ENCODE results near the gene AUNIP.
A peak's percentile ranks its signal among the peaks of the same experiment; 100 is the strongest.

AUNIP gene

GRCh38 chr1:25815208-25816111 is 43.8 kb downstream of the AUNIP start:
- Histone ChIP-seq H3K36me3 (ENCODE audit: control insufficient read depth in 2 of 2, insufficient read depth in 2 of 2, low read length in 2 of 2) (peaks cover 22 to 34% of the 10 kb centered on the region in 2 donors), H3K4me3 (ENCODE audit: low read length in 2 of 2) (no peak overlapping the region), H3K9me3 (ENCODE audit: control insufficient read depth in 2 of 2, low read length in 2 of 2) (no peaks in the 10 kb centered on the region), H3K9ac (ENCODE audit: low read length in 2 of 2) (no peak overlapping the region), H3K4me1 (ENCODE audit: control insufficient read depth, insufficient read depth, low read length) (peaks cover 22% of the 10 kb centered on the region), H3K27me3 (ENCODE audit: control insufficient read depth in 1 of 2, insufficient read depth in 2 of 2, low read length in 2 of 2) (no peaks in the 10 kb centered on the region), H3K27ac (ENCODE audit: low read length) (no peak overlapping the region)

GRCh38 chr1:25814549-25815087 is 44.6 kb downstream of the AUNIP start:
- Histone ChIP-seq H3K4me1 (ENCODE audit: control insufficient read depth, insufficient read depth, low read length) (peaks cover 22% of the 10 kb centered on the region), H3K9me3 (ENCODE audit: control insufficient read depth in 2 of 2, low read length in 2 of 2) (no peaks in the 10 kb centered on the region), H3K27me3 (ENCODE audit: control insufficient read depth in 1 of 2, insufficient read depth in 2 of 2, low read length in 2 of 2) (no peaks in the 10 kb centered on the region), H3K36me3 (ENCODE audit: control insufficient read depth in 2 of 2, insufficient read depth in 2 of 2, low read length in 2 of 2) (peaks cover 22 to 36% of the 10 kb centered on the region in 2 donors), H3K27ac (ENCODE audit: low read length) (no peak overlapping the region), H3K4me3 (ENCODE audit: low read length in 2 of 2) (no peak overlapping the region), H3K9ac (ENCODE audit: low read length in 2 of 2) (no peak overlapping the region)

GRCh38 chr1:25813734-25814471 is 45.4 kb downstream of the AUNIP start:
- no peak overlapping the region for H3K9ac ChIP-seq (ENCODE audit: low read length in 2 of 2)
- H3K9me3 ChIP-seq (ENCODE audit: control insufficient read depth in 2 of 2, low read length in 2 of 2), result no peaks in the 10 kb centered on the region
- H3K4me1 ChIP-seq (ENCODE audit: control insufficient read depth, insufficient read depth, low read length), result peaks cover 16% of the 10 kb centered on the region
- H3K36me3 ChIP-seq (ENCODE audit: control insufficient read depth in 2 of 2, insufficient read depth in 2 of 2, low read length in 2 of 2), result peaks cover 22 to 43% of the 10 kb centered on the region in 2 donors
- no peak overlapping the region for H3K4me3 ChIP-seq (ENCODE audit: low read length in 2 of 2)
- no peak overlapping the region for H3K27ac ChIP-seq (ENCODE audit: low read length)
- H3K27me3 ChIP-seq (ENCODE audit: control insufficient read depth in 1 of 2, insufficient read depth in 2 of 2, low read length in 2 of 2), result no peaks in the 10 kb centered on the region

- peaks cover 22 to 45% of the 10 kb centered on the region in 2 donors for H3K36me3 ChIP-seq (ENCODE audit: control insufficient read depth in 2 of 2, insufficient read depth in 2 of 2, low read length in 2 of 2)
- no peak overlapping the region for H3K27ac ChIP-seq (ENCODE audit: low read length)
- H3K4me3 ChIP-seq (ENCODE audit: low read length in 2 of 2), result no peak overlapping the region
- peak overlapping the region in 1 of 2 donors; percentile 15 for H3K9ac ChIP-seq (ENCODE audit: low read length in 2 of 2)
- no peaks in the 10 kb centered on the region for H3K9me3 ChIP-seq (ENCODE audit: control insufficient read depth in 2 of 2, low read length in 2 of 2)
- H3K27me3 ChIP-seq (ENCODE audit: control insufficient read depth in 1 of 2, insufficient read depth in 2 of 2, low read length in 2 of 2), result no peaks in the 10 kb centered on the region
- H3K4me1 ChIP-seq (ENCODE audit: control insufficient read depth, insufficient read depth, low read length), result peaks cover 10% of the 10 kb centered on the region
These were observed 46.1 kb downstream of the AUNIP start for GRCh38 chr1:25813071-25813733.

- H3K27ac ChIP-seq (ENCODE audit: low read length), result no peak overlapping the region
- H3K27me3 ChIP-seq (ENCODE audit: control insufficient read depth in 1 of 2, insufficient read depth in 2 of 2, low read length in 2 of 2), result no peaks in the 10 kb centered on the region
- peaks cover 23% of the 10 kb centered on the region for H3K4me1 ChIP-seq (ENCODE audit: control insufficient read depth, insufficient read depth, low read length)
- H3K9me3 ChIP-seq (ENCODE audit: control insufficient read depth in 2 of 2, low read length in 2 of 2), result no peaks in the 10 kb centered on the region
- no peak overlapping the region for H3K9ac ChIP-seq (ENCODE audit: low read length in 2 of 2)
- no peak overlapping the region for H3K4me3 ChIP-seq (ENCODE audit: low read length in 2 of 2)
- peaks cover 22 to 47% of the 10 kb centered on the region in 2 donors for H3K36me3 ChIP-seq (ENCODE audit: control insufficient read depth in 2 of 2, insufficient read depth in 2 of 2, low read length in 2 of 2)
These were observed 47.7 kb downstream of the AUNIP start for GRCh38 chr1:25811384-25812082.

GRCh38 chr1:25810341-25811299 is 48.6 kb downstream of the AUNIP start:
- Histone ChIP-seq H3K27me3 (ENCODE audit: control insufficient read depth in 1 of 2, insufficient read depth in 2 of 2, low read length in 2 of 2) (no peaks in the 10 kb centered on the region), H3K9me3 (ENCODE audit: control insufficient read depth in 2 of 2, low read length in 2 of 2) (no peaks in the 10 kb centered on the region), H3K27ac (ENCODE audit: low read length) (no peak overlapping the region), H3K36me3 (ENCODE audit: control insufficient read depth in 2 of 2, insufficient read depth in 2 of 2, low read length in 2 of 2) (peaks cover 25 to 44% of the 10 kb centered on the region in 2 donors), H3K4me3 (ENCODE audit: low read length in 2 of 2) (no peak overlapping the region), H3K9ac (ENCODE audit: low read length in 2 of 2) (no peak overlapping the region), H3K4me1 (ENCODE audit: control insufficient read depth, insufficient read depth, low read length) (peaks cover 30% of the 10 kb centered on the region)

- Histone ChIP-seq H3K9ac (ENCODE audit: low read length in 2 of 2) (no peak overlapping the region), H3K27me3 (ENCODE audit: control insufficient read depth in 1 of 2, insufficient read depth in 2 of 2, low read length in 2 of 2) (no peaks in the 10 kb centered on the region), H3K4me1 (ENCODE audit: control insufficient read depth, insufficient read depth, low read length) (peaks cover 37% of the 10 kb centered on the region), H3K27ac (ENCODE audit: low read length) (no peak overlapping the region), H3K9me3 (ENCODE audit: control insufficient read depth in 2 of 2, low read length in 2 of 2) (no peaks in the 10 kb centered on the region), H3K4me3 (ENCODE audit: low read length in 2 of 2) (no peak overlapping the region), H3K36me3 (ENCODE audit: control insufficient read depth in 2 of 2, insufficient read depth in 2 of 2, low read length in 2 of 2) (peaks cover 28 to 45% of the 10 kb centered on the region in 2 donors)
These were observed 49.3 kb downstream of the AUNIP start for GRCh38 chr1:25809929-25810328.

- H3K27ac ChIP-seq (ENCODE audit: low read length), result no peak overlapping the region
- H3K27me3 ChIP-seq (ENCODE audit: control insufficient read depth in 1 of 2, insufficient read depth in 2 of 2, low read length in 2 of 2), result no peaks in the 10 kb centered on the region
- H3K4me1 ChIP-seq (ENCODE audit: control insufficient read depth, insufficient read depth, low read length), result peaks cover 40% of the 10 kb centered on the region
- H3K9me3 ChIP-seq (ENCODE audit: control insufficient read depth in 2 of 2, low read length in 2 of 2), result no peaks in the 10 kb centered on the region
- H3K36me3 ChIP-seq (ENCODE audit: control insufficient read depth in 2 of 2, insufficient read depth in 2 of 2, low read length in 2 of 2), result peaks cover 29 to 41% of the 10 kb centered on the region in 2 donors
- no peak overlapping the region for H3K4me3 ChIP-seq (ENCODE audit: low read length in 2 of 2)
- no peak overlapping the region for H3K9ac ChIP-seq (ENCODE audit: low read length in 2 of 2)
These were observed 49.9 kb downstream of the AUNIP start for GRCh38 chr1:25809283-25809926.

All from stomach smooth muscle (tissue), 2 donors.